PC-3 (cell line): ENCODE results near the gene SUGCT. TPM values are rescaled to one million over a fixed set of nuclear protein-coding genes. Genes with fewer than 3 reads are reported as not detected.

ENCODE experiments used
- ATAC-seq: fragments of 200-7000 bp; cut with Tn5 transposase; 2 replicates; pipeline ENCODE4 v1.9.1; 2020; ENCODE audit warnings: mild to moderate bottlenecking, moderate library complexity
- BruUV-seq: library from RNA; stranded (reverse); fragments of 400-500 nt; replicated peaks from 2 replicates; lab custom pipeline; 2021; lab: Mats Ljungman, UMichigan
- CTCF ChIA-PET: fragments of 300-600 bp; sonication (Branson Sonifier 250); formaldehyde crosslinking; loops from one replicate; lab custom pipeline; 2022; ENCODE audit warnings: antibody characterized with exemption; lab: Charles Lee
- POLR2A ChIA-PET: fragments of 300-600 bp; sonication (Branson Sonifier 250); formaldehyde crosslinking; loops from one replicate; lab custom pipeline; 2022; ENCODE audit warnings: antibody characterized with exemption; ENCODE audit not compliant: unreplicated experiment; lab: Charles Lee
- DNase-seq: peaks from one replicate; pipeline ENCODE4 v3.0.0-alpha.2; 2015
- H2AFZ ChIP-seq: fragments of 300-600 bp; sonication (generic); 2 replicates; pipeline ENCODE4 v1.6.0; 2016; ENCODE audit warnings: antibody characterized with exemption, low read length
- H3F3A ChIP-seq: fragments of 300-600 bp; sonication (generic); one replicate; pipeline ENCODE4 v1.6.0; 2017; ENCODE audit warnings: antibody characterized with exemption, low read length, control low read depth, mild to moderate bottlenecking; ENCODE audit not compliant: unreplicated experiment
- H3K27ac ChIP-seq: fragments of 300-600 bp; sonication (generic); 2 replicates; pipeline ENCODE4 v1.5.1; 2016; ENCODE audit warnings: mild to moderate bottlenecking, low read length
- H3K27me3 ChIP-seq: fragments of 300-600 bp; sonication (generic); 2 replicates; pipeline ENCODE4 v1.6.1; 2016; ENCODE audit warnings: low read length, mixed read lengths
- H3K36me3 ChIP-seq: fragments of 300-600 bp; sonication (generic); 2 replicates; pipeline ENCODE4 v1.6.1; 2016; ENCODE audit warnings: low read depth, mixed run types, low read length, mixed read lengths
- H3K4me1 ChIP-seq: fragments of 300-600 bp; sonication (generic); 2 replicates; pipeline ENCODE4 v1.5.1; 2016; ENCODE audit warnings: low read length; ENCODE audit not compliant: insufficient read depth
- H3K4me2 ChIP-seq: fragments of 300-600 bp; sonication (generic); 2 replicates; pipeline ENCODE4 v1.6.0; 2016; ENCODE audit warnings: low read length
- H3K4me3 ChIP-seq: fragments of 300-600 bp; sonication (generic); 2 replicates; pipeline ENCODE4 v1.5.1; 2016; ENCODE audit warnings: mild to moderate bottlenecking, low read length, mixed read lengths
- H3K79me2 ChIP-seq: fragments of 300-600 bp; sonication (generic); 2 replicates; pipeline ENCODE4 v1.6.1; 2017; ENCODE audit warnings: low read length, mixed read lengths
- H3K9ac ChIP-seq: fragments of 300-600 bp; sonication (generic); 2 replicates; pipeline ENCODE4 v1.6.0; 2016; ENCODE audit warnings: mild to moderate bottlenecking, low read length
- H3K9me2 ChIP-seq: fragments of 300-600 bp; sonication (generic); replicated peaks from 2 replicates; pipeline ENCODE4 v1.6.1; 2016; ENCODE audit warnings: mixed run types, low read length, mixed read lengths
- H3K9me3 ChIP-seq: fragments of 300-600 bp; sonication (generic); 2 replicates; pipeline ENCODE4 v1.6.1; 2016; ENCODE audit warnings: low read length, mixed read lengths
- H4K20me1 ChIP-seq: fragments of 300-600 bp; sonication (generic); 2 replicates; pipeline ENCODE4 v1.6.1; 2016; ENCODE audit warnings: low read length, mixed read lengths
- EZH2 ChIP-seq: fragments of 300-600 bp; sonication (generic); IDR thresholded peaks from one replicate; pipeline ENCODE4 v1.6.1; 2017; ENCODE audit warnings: antibody characterized with exemption, mild to moderate bottlenecking, low read length; ENCODE audit not compliant: unreplicated experiment
- EZH2phosphoT487 ChIP-seq: fragments of 300-600 bp; sonication (generic); IDR thresholded peaks from 2 replicates; pipeline ENCODE4 v1.6.1; 2018; ENCODE audit warnings: mild to moderate bottlenecking, antibody characterized with exemption, low read length, borderline replicate concordance
- intact Hi-C: fragments of 100-400 bp; cut with micrococcal nuclease; formaldehyde crosslinking; loops from 2 replicates; pipeline ENCODE4 v1.9.0; 2023
- total RNA-seq: library from RNA; depleted of rRNA; stranded (reverse); fragments of >200 nt; gene quantifications from 2 replicates; pipeline ENCODE4 v1.2.3, GENCODE V29; 2014
- TF ChIP-seq, protein P1 (sequence below): fragments of 300-600 bp; sonication (generic); conservative IDR thresholded peaks from 2 replicates; pipeline ENCODE4 v1.5.1; 2017; ENCODE audit warnings: antibody characterized with exemption, low read depth, mild to moderate bottlenecking, low read length

The SUGCT gene
- total RNA-seq, 1 experiment from 2014 or later = 2.9 TPM

DNA sequence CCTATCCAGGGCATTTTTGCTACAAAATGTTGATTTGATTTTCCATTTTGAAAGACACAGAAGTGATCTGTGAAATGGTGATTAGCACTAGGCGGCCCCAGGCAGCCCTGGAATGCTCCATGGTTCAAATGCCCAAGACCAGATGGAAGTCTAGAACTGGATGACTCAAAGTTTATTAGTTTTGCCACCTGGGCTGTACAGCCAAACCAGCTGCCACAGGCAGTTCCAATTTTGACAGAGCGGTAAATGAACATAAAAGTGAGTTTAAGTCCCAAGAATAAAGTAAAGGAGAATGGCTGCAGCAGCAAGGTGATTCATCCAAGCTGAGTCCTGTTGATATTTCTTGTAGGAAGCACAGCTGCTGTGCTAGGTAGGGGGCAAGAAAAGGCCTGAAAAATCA, 180.5 kb downstream of the SUGCT start:
- Histone ChIP-seq H3K27me3 (no peaks in the 10 kb centered on the region), H3F3A (no peaks in the 10 kb centered on the region), H4K20me1 (no peaks in the 10 kb centered on the region), H3K79me2 (no peaks in the 10 kb centered on the region), H3K27ac (no peak overlapping the region), H3K4me2 (no peak overlapping the region), H3K4me1 (0 out of 2 replicates have a peak, but pooled peaks cover 5% of the 10 kb centered on the region), H3K9me3 (no peaks in the 10 kb centered on the region), H3K9me2 (no peaks in the 10 kb centered on the region), H3K4me3 (no peak overlapping the region), H3K9ac (no peak overlapping the region), H3K36me3 (no peaks in the 10 kb centered on the region), H2AFZ (no peak overlapping the region)
- TF ChIP-seq EZH2phosphoT487 (no peak), EZH2 (no peak)
- TF ChIP-seq, protein P1, sequence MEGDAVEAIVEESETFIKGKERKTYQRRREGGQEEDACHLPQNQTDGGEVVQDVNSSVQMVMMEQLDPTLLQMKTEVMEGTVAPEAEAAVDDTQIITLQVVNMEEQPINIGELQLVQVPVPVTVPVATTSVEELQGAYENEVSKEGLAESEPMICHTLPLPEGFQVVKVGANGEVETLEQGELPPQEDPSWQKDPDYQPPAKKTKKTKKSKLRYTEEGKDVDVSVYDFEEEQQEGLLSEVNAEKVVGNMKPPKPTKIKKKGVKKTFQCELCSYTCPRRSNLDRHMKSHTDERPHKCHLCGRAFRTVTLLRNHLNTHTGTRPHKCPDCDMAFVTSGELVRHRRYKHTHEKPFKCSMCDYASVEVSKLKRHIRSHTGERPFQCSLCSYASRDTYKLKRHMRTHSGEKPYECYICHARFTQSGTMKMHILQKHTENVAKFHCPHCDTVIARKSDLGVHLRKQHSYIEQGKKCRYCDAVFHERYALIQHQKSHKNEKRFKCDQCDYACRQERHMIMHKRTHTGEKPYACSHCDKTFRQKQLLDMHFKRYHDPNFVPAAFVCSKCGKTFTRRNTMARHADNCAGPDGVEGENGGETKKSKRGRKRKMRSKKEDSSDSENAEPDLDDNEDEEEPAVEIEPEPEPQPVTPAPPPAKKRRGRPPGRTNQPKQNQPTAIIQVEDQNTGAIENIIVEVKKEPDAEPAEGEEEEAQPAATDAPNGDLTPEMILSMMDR = no peak
- intact Hi-C loops = no loop called here
- POLR2A ChIA-PET = no interaction called here
- CTCF ChIA-PET = no interaction called here
- no peak for ATAC-seq
- BruUV-seq = no TSS peak
- DNase-seq = no peak

DNA sequence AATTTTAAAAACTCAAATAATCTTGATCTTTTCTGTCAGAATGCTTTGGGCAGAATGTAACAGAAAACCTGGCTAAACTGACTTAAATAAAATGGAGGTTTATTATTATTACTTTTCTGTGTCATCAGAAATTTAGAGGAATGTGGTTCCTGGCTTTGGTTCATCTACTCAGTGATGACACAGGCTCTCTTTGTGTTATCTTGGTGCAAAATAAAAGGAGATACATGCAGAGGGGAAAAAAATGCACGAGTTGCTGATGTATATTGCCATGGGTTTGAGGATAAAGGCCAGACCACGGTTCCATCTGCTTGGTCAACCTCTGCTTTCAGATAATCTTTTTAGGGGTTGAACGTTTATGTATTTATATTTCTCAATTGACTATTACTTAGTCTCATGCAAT, 181.4 kb downstream of the SUGCT start:
- H3K9me3 ChIP-seq = no peaks in the 10 kb centered on the region
- H3K27ac ChIP-seq = no peak overlapping the region
- no peak overlapping the region for H2AFZ ChIP-seq
- ChIA-PET POLR2A (interaction anchor here (0.6 kb wide), 1 partner anchor 23 kb away, joined by 4 read pairs; no protein-coding TSS in a partner anchor), CTCF (no interaction called here)
- H4K20me1 ChIP-seq = no peaks in the 10 kb centered on the region
- no peaks in the 10 kb centered on the region for H3F3A ChIP-seq
- H3K4me1 ChIP-seq = no peaks in the 10 kb centered on the region
- no TSS peak for BruUV-seq
- no peak overlapping the region for H3K4me3 ChIP-seq
- no peaks in the 10 kb centered on the region for H3K9me2 ChIP-seq
- H3K79me2 ChIP-seq = no peaks in the 10 kb centered on the region
- DNase-seq (no peak), ATAC-seq (no peak)
- no peaks in the 10 kb centered on the region for H3K27me3 ChIP-seq
- no peak for TF ChIP-seq EZH2phosphoT487
- no peak for TF ChIP-seq EZH2
- TF ChIP-seq, protein P1 = no peak
- no peak overlapping the region for H3K9ac ChIP-seq
- no peaks in the 10 kb centered on the region for H3K36me3 ChIP-seq
- no peak overlapping the region for H3K4me2 ChIP-seq
- intact Hi-C loops = no loop called here

- Histone ChIP-seq H2AFZ (no peak overlapping the region), H4K20me1 (no peaks in the 10 kb centered on the region), H3K36me3 (no peaks in the 10 kb centered on the region), H3F3A (no peaks in the 10 kb centered on the region), H3K4me2 (no peak overlapping the region), H3K9me2 (no peaks in the 10 kb centered on the region), H3K27ac (no peak overlapping the region), H3K27me3 (no peaks in the 10 kb centered on the region), H3K9me3 (no peaks in the 10 kb centered on the region), H3K9ac (no peak overlapping the region), H3K4me1 (no peaks in the 10 kb centered on the region), H3K4me3 (no peak overlapping the region), H3K79me2 (no peaks in the 10 kb centered on the region)
- no TSS peak for BruUV-seq
- intact Hi-C loops = loop anchor here (5.0 kb wide), 3 partner anchors 152 to 1617 kb away; no protein-coding TSS in a partner anchor
- TF ChIP-seq EZH2phosphoT487 (no peak), EZH2 (no peak)
- TF ChIP-seq, protein P1 = no peak
- ATAC-seq = no peak
- ChIA-PET CTCF (no interaction called here), POLR2A (no interaction called here)
- no peak for DNase-seq
These were observed 190.1 kb downstream of the SUGCT start for GRCh38 chr7:40324914-40325313.
